Measurements from ENCODE around the gene HES4.
A peak's percentile ranks its signal among the peaks of the same experiment; 100 is the strongest.

The HES4 gene

DNA sequence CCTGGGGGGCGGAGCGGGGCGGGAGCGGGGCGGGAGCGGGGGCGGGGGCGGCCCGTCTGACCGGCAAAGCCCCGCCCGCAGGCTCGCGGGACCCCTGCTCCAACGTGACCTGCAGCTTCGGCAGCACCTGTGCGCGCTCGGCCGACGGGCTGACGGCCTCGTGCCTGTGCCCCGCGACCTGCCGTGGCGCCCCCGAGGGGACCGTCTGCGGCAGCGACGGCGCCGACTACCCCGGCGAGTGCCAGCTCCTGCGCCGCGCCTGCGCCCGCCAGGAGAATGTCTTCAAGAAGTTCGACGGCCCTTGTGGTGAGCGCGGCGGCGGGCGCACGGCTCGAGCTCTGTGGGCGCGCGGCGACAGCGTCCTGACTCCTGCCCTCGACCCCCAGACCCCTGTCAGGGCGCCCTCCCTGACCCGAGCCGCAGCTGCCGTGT lies 41.2 kb upstream of the HES4 start:
- in situ Hi-C loops (cut with HindIII; ENCODE audit: low sequenced_read_pairs) = no loop called here
- DNase-seq (ENCODE audit: low read depth, low spot score) = no peak
- no peak overlapping the region for H3K4me3 ChIP-seq (ENCODE audit: low read depth, low read length)
- TF ChIP-seq, protein P1, sequence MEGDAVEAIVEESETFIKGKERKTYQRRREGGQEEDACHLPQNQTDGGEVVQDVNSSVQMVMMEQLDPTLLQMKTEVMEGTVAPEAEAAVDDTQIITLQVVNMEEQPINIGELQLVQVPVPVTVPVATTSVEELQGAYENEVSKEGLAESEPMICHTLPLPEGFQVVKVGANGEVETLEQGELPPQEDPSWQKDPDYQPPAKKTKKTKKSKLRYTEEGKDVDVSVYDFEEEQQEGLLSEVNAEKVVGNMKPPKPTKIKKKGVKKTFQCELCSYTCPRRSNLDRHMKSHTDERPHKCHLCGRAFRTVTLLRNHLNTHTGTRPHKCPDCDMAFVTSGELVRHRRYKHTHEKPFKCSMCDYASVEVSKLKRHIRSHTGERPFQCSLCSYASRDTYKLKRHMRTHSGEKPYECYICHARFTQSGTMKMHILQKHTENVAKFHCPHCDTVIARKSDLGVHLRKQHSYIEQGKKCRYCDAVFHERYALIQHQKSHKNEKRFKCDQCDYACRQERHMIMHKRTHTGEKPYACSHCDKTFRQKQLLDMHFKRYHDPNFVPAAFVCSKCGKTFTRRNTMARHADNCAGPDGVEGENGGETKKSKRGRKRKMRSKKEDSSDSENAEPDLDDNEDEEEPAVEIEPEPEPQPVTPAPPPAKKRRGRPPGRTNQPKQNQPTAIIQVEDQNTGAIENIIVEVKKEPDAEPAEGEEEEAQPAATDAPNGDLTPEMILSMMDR (IDR thresholded peaks at IDR 0.05; ENCODE audit: low read depth, low read length) = no peak

DNA sequence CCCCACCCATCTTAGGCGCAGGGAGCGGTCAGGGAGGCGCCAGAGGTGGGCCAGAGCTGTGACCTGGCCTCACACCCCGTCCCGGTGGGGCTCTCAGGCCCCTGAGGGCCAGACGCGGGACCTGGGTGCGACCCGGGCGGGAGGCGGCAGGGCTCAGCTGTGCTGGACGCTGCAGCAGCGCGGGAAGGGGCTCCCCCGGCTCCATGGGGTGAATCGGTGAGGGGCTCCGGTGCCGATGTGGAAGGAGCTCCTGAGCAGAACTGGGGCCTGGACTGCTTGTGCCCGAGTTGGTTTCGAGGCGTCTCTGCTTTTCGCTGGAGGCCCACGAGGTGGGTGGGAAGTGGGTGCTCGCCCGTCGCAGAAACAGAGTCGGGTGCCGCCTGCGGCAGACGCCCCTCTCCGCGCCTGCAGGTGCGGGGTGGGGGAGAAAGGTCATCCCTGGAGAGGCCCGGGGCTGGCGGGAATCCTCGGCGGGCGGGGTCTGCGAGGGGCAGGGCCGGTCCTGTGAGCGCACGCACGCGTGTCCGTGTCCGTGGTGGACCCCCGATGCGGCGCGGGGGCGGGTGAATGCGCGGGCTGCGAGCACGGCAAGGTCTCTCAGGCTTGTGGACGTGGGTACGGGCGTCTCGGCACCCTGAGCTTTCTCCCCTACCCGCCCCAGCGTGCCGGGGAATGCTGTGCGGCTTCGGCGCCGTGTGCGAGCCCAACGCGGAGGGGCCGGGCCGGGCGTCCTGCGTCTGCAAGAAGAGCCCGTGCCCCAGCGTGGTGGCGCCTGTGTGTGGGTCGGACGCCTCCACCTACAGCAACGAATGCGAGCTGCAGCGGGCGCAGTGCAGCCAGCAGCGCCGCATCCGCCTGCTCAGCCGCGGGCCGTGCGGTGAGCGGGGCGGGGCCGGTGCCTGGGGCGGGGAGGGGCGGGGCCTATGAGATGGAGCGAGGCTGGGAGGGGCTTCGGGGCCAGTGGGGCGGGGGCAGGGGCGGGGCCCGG lies 40.4 kb upstream of the HES4 start:
- in situ Hi-C loops (cut with HindIII; ENCODE audit: low sequenced_read_pairs) = no loop called here
- peak overlapping the region; percentile 15 for H3K4me3 ChIP-seq (ENCODE audit: low read depth, low read length)
- peak; percentile 82 for DNase-seq (ENCODE audit: low read depth, low spot score)
- TF ChIP-seq, protein P1 (IDR thresholded peaks at IDR 0.05; ENCODE audit: low read depth, low read length) = peak; percentile 5

DNA sequence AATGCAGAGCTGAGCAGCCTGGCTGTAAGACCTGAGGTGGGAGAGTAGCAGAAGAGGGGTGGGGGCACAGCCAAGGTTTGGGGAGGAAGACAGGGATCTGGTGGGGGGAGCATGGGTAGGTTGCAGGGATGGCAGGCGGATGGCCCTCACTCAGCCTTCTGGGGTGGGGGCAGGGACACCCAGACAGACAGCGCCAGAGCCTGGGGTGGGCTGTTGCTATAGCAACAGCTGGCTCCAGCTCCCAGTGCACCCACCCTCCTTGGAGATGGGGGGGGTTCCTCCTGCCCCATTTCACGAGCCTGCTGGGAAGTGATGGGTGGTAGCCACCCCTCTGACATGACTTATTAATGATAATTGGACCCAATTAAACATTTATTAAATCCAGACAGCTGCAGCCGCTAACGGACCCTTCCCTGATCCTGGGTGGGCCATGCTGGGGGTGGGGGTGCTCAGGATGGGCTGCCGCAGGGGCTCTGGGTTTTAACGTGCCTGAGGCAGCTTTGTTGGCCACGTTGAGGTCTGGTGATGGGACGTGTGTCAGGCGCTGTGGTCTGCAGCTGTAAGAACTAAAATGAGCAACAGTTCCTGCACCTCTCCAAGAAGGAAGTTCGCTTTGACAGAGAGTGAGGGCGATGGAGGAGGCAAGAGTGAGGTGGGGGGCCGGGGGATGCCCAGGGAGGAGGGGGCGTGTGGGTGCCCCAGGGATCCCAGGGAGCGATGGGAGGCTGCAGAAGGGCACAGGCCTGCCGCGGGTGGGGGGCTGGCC lies 39.4 kb upstream of the HES4 start:
- in situ Hi-C loops (cut with HindIII; ENCODE audit: low sequenced_read_pairs) = no loop called here
- DNase-seq (ENCODE audit: low read depth, low spot score) = no peak
- TF ChIP-seq, protein P1 (IDR thresholded peaks at IDR 0.05; ENCODE audit: low read depth, low read length) = no peak
- no peak overlapping the region for H3K4me3 ChIP-seq (ENCODE audit: low read depth, low read length)

DNA sequence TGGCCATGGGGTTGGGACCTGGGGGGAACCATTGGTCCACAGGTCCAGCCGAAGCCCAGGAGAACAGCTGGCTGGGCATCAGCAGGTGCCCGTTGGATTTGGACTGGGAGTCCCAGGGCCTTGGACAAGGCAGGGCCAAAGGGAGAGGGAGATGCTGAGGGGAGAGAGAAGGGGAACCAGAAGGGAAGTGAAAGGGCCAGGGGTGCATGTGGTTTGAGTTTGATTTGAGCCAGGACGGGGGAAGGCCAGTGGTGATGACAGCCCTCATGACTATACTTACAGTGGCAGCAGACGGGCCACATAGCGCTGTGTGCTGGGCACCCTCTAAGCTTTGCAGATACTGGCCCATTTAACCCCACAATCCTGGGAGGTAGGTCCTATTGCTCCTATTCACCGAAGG lies 38.8 kb upstream of the HES4 start:
- in situ Hi-C loops (cut with HindIII; ENCODE audit: low sequenced_read_pairs) = no loop called here
- no peak for DNase-seq (ENCODE audit: low read depth, low spot score)
- no peak overlapping the region for H3K4me3 ChIP-seq (ENCODE audit: low read depth, low read length)
- TF ChIP-seq, protein P1 (IDR thresholded peaks at IDR 0.05; ENCODE audit: low read depth, low read length) = no peak

DNA sequence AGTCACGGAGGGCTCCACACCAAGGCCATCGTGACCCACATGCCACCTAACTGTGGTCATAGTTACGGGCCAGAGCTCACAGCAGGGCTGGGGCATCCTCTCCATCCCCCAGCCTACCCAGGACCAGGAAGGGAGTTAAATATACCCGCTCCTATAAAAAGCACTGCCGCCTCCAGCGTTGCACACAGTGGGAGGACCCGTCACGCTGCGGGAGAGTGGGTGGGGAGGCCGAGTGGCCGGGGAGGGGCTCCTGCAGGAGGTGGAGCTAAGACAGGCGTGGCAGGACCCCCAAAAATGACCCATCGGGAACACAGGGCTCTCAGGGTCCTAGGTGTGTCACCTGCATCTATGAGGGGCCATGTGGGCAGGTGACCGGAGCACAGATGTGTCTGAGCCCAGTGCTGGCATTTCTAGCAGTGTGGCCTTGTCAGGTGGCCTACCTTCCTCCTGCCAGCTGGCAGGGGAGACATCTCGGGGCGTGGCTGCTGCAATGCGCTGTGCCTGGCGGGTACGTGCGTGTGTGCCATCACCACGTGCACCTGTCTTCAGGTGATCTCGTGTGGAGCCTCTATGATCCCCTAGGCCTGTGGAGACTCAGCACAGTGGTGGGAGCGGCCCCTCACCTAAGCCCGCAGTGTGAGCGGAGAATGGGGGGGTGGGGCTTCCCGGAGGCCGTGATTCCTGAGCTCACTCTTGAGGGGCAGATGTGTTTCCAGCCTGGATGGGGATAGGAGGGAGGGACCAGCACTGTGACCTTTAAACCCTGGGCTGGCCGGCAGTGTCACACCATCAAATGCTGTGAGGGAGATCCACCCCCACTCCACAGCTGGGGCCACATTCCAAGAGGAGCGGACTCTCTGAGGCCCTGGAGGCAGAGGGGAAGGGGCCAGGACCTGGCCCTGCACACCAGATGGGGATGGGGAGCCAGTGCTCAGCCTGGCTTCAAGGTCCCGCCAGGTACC lies 37.8 kb upstream of the HES4 start:
- in situ Hi-C loops (cut with HindIII; ENCODE audit: low sequenced_read_pairs) = no loop called here

More for the DNA sequence above, 37.8 kb upstream of the HES4 start:
- H3K4me3 ChIP-seq (ENCODE audit: low read depth, low read length) = no peak overlapping the region
- DNase-seq (ENCODE audit: low read depth, low spot score) = no peak
- TF ChIP-seq, protein P1 (IDR thresholded peaks at IDR 0.05; ENCODE audit: low read depth, low read length) = no peak
